Right lobe of liver (tissue), 6 donors: Measurements from ENCODE around the gene ZNF581. TPM values are rescaled to one million over a fixed set of nuclear protein-coding genes. Genes with fewer than 3 reads are reported as not detected.

Experiments
- ATAC-seq, 4 donors: fragments of 200-7000 bp; cut with Tn5 transposase; one replicate each; pipeline ENCODE4 v1.9.1; 2020; ENCODE audit warnings: mild to moderate bottlenecking in 4 of 4, moderate library complexity in 4 of 4
- DNase-seq, 3 donors: peaks; one replicate each; pipeline ENCODE4 v3.0.0-alpha.2; 2020
- H3K27ac ChIP-seq, 3 donors: fragments of 200-600 bp; one replicate each; pipeline ENCODE4 v1.8.0; 2022
- H3K27me3 ChIP-seq, 2 donors: fragments of 200-600 bp; one replicate each; pipeline ENCODE4 v1.8.0; 2022
- H3K36me3 ChIP-seq, 4 donors: fragments of 200-600 bp; sonication (generic) in 1 of 4; one replicate each; pipeline versions ENCODE4 v1.5.1 to v1.8.0; 2017 to 2022; ENCODE audit warnings: control low read depth in 1 of 4
- H3K4me1 ChIP-seq, 4 donors: fragments of 200-600 bp; sonication (generic) in 1 of 4; one replicate each; pipeline versions ENCODE4 v1.5.1 to v1.8.0; 2017 to 2022; ENCODE audit warnings: control low read depth in 1 of 4
- H3K4me3 ChIP-seq, 3 donors: fragments of 200-600 bp; one replicate each; pipeline ENCODE4 v1.8.0; 2022
- H3K9me3 ChIP-seq, 4 donors: fragments of 200-600 bp; sonication (generic) in 1 of 4; one replicate each; pipeline versions ENCODE4 v1.5.1 to v1.8.0; 2017 to 2022; ENCODE audit warnings: control low read depth in 1 of 4
- CTCF ChIP-seq, 4 donors: fragments of 200-600 bp in 3 of 4; fragments of 450-650 bp in 1 of 4; IDR thresholded peaks; one replicate each; pipeline versions ENCODE4 v1.5.1 to v1.8.0; 2016 to 2022; ENCODE audit warnings: antibody characterized with exemption in 4 of 4, mild to moderate bottlenecking in 2 of 4
- POLR2A ChIP-seq: fragments of 450-650 bp; IDR thresholded peaks from one replicate; pipeline ENCODE4 v1.6.1; 2017; ENCODE audit warnings: antibody characterized with exemption, mild to moderate bottlenecking
- WGBS: methylation state at CpG from one replicate; pipeline ENCODE4 v1.1.6; 2018; ENCODE audit warnings: low coverage, low lambda C conversion rate; ENCODE audit not compliant: insufficient coverage; ENCODE audit errors: missing lambda C conversion rate; 5-methylcytosine and 5-hydroxymethylcytosine counted together
- intact Hi-C, 2 donors: fragments of 100-400 bp; cut with DNase I; formaldehyde crosslinking; loops; one replicate each; pipeline versions ENCODE4 v1.11.2 to v1.14.1; 2022
- total RNA-seq, 6 experiments: library from RNA; depleted of rRNA in 2 of 6; stranded (reverse); fragments of >200 nt in 2 of 6; fragmentation: NEBNext Ultra II Directional in 3 of 6; extraction: Animal tissue kit (Norgen Biotek cat#: 25700) in 3 of 6; gene quantifications; one replicate each; pipeline versions ENCODE4 v1.1.0 to v1.2.4, GENCODE V29; 2016 to 2023
- donor health status: DM: no; HTN: yes; CAD: no.
- donor health status: DM: no; HTN: no; CAD: no.
- donor health status: DM: no; HTN: no; CAD: no.
- donor health status: DM: no; HTN: yes; CAD: no.
- donor health status: DM: no; HTN: yes; CAD: no.

The ZNF581 gene
- total RNA-seq, 6 experiments from 2014 or later: 2.7 to 7.3 (median 5.1) TPM

DNA sequence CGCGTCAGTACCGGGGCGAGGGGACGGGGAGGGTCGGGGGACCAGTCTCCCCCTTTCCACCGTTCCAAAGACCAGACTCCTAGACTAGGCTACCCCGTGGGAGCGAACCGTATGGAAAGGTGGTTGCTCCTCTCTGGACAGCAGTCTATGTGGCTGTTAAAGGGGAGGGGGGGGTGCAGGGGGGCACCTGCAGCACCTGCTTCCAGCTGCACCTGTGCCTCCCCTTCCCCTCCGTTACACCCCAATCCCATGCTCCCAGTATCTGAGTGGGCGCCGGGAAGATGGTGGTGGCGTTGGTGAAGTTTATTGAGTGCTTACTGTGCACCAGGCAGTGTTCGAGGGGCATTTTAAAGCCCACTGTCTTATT, 42.8 kb upstream of the ZNF581 start:
- peak overlapping the region; percentile 84 to 99 (median 99) for H3K4me3 ChIP-seq
- TF ChIP-seq POLR2A (no peak), CTCF (IDR thresholded peaks at IDR 0.05) (no peak)
- 15% methylated on average over 6 of the region's 15 CpGs for WGBS
- intact Hi-C loops: no loop called here
- H3K27me3 ChIP-seq: no peaks in the 10 kb centered on the region
- peaks cover 0 to 6% (median 2%) of the 10 kb centered on the region in 4 donors for H3K4me1 ChIP-seq
- H3K27ac ChIP-seq: peak overlapping the region; percentile 87 to 97 (median 94)
- DNase-seq (no peak), ATAC-seq (no peak)
- H3K9me3 ChIP-seq: no peaks in the 10 kb centered on the region
- H3K36me3 ChIP-seq: peaks cover 0 to 9% (median 2%) of the 10 kb centered on the region in 4 donors

DNA sequence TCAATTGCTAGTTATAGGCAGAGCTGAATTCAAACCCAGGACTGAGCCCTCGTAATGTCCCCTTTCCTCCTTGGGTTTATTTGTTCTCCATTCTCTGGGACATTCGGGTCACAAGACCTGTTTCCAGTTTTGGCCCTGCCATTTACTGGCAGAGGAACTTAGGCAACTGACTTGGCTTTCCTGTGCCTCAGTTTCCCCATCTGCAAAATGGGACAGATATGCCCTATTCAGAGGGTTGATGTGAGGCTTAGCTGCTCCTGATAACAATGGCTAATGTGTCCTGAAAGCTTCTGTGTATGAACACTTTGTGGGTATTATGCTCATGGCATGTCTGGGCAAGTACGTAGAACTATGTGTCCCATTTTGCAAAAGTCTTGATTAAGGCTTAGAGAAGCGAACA, 42.4 kb upstream of the ZNF581 start:
- Histone ChIP-seq H3K27me3 (no peaks in the 10 kb centered on the region), H3K9me3 (no peaks in the 10 kb centered on the region), H3K4me1 (peaks cover 0 to 6% (median 2%) of the 10 kb centered on the region in 4 donors), H3K27ac (peak overlapping the region in 2 of 3 donors; percentile 87 to 97), H3K4me3 (peak overlapping the region in 2 of 3 donors; percentile 99), H3K36me3 (peaks cover 0 to 9% (median 2%) of the 10 kb centered on the region in 4 donors)
- intact Hi-C loops: no loop called here
- 57% methylated on average over 4 of the region's 4 CpGs for WGBS
- ATAC-seq (no peak), DNase-seq (no peak)
- TF ChIP-seq POLR2A (no peak), CTCF (IDR thresholded peaks at IDR 0.05) (no peak)

DNA sequence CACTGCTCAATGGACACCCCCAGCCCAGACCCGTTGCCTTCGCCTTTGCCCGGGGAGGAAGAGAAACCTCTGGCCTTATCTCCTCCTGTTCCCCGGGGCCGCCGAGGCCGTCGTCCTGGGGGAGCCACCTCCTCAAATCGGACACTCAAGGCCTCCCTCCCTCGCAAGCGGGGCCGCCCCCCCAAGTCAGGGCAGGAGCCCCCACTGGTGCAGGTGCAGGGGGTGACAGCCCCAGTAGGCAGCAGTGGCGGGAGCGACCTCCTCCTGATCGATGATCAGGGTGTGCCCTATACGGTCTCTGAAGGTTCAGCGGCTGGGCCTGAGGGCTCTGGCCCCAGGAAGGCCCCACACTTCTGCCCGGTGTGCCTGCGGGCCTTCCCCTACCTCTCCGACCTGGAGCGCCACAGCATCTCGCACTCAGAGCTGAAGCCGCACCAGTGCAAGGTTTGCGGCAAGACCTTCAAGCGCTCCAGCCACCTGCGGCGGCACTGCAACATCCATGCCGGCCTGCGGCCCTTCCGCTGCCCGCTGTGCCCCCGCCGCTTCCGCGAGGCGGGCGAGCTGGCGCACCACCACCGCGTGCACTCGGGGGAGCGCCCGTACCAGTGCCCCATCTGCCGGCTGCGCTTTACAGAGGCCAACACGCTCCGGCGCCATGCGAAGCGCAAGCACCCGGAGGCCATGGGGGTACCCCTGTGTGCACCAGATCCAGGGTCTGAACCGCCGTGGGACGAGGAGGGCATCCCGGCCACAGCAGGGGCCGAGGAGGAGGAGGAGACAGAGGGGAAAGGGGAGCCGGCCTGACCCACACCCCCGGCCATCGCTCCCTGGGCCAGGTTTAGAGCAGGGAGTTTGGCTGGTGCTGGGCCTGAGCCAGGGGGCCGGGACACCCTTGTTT, 41.1 kb upstream of the ZNF581 start:
- peaks cover 0 to 13% (median 5%) of the 10 kb centered on the region in 4 donors for H3K4me1 ChIP-seq
- 90% methylated on average over 24 of the region's 60 CpGs for WGBS
- DNase-seq (peak in 1 of 3 donors; percentile 49), ATAC-seq (no peak)
- no peaks in the 10 kb centered on the region for H3K9me3 ChIP-seq
- H3K4me3 ChIP-seq: no peak overlapping the region
- H3K27ac ChIP-seq: no peak overlapping the region
- TF ChIP-seq CTCF (IDR thresholded peaks at IDR 0.05) (no peak), POLR2A (no peak)
- H3K36me3 ChIP-seq: peaks cover 0 to 2% (median 0%) of the 10 kb centered on the region in 4 donors
- intact Hi-C loops: no loop called here
- no peaks in the 10 kb centered on the region for H3K27me3 ChIP-seq

DNA sequence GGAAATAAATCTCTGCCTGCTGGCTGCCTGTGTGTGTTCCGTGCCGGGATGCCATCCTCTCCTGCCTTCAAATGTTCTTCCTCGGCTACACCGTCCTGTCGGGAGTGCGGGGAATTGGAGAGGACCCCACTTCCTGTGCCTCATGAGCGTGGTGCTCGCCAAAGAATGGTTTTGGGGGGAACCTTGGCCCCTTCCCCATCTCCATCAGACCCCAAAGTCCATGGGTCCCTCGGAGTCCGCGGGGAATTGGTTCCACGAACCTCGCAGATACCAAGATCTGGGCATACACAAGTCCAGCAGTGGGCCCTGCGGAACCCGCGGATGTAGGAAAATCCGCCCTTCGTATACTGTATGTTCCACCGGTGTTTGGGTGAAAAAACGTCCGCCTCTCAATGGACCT, 40.3 kb upstream of the ZNF581 start:
- H3K36me3 ChIP-seq: no peaks in the 10 kb centered on the region
- no peak for ATAC-seq

More for the DNA sequence above, 40.3 kb upstream of the ZNF581 start:
- intact Hi-C loops: no loop called here
- Histone ChIP-seq H3K27me3 (no peaks in the 10 kb centered on the region), H3K9me3 (no peaks in the 10 kb centered on the region), H3K4me3 (no peak overlapping the region), H3K4me1 (peaks cover 0 to 13% (median 5%) of the 10 kb centered on the region in 4 donors), H3K27ac (no peak overlapping the region)
- 83% methylated on average over 13 of the region's 21 CpGs for WGBS
- TF ChIP-seq CTCF (IDR thresholded peaks at IDR 0.05) (no peak), POLR2A (no peak)
- no peak for DNase-seq
